Pons (tissue), 1 donor: ENCODE measurements around the gene ABHD17C.

Experiments used
- DNase-seq: peaks from one replicate; pipeline ENCODE4 v3.0.0-alpha.2; 2016; ENCODE audit warnings: low spot score

Gene ABHD17C

GRCh38 chr15:80766275-80766674 lies 71.2 kb downstream of the ABHD17C start:
- no peak for DNase-seq

- DNase-seq: no peak
Observed at GRCh38 chr15:80768158-80768557, 73.0 kb downstream of the ABHD17C start.

- DNase-seq: no peak
Observed at GRCh38 chr15:80769153-80769828, 74.2 kb downstream of the ABHD17C start.

GRCh38 chr15:80769829-80770705 lies 75.0 kb downstream of the ABHD17C start:
- no peak for DNase-seq

- DNase-seq: no peak
Observed at GRCh38 chr15:80773122-80773551, 78.0 kb downstream of the ABHD17C start.

- DNase-seq: no peak
Observed at GRCh38 chr15:80773792-80774352, 78.8 kb downstream of the ABHD17C start.

GRCh38 chr15:80774486-80774885 lies 79.4 kb downstream of the ABHD17C start:
- DNase-seq: no peak

- no peak for DNase-seq
Observed at GRCh38 chr15:80775338-80775737, 80.2 kb downstream of the ABHD17C start.

GRCh38 chr15:80776420-80777045 lies 81.4 kb downstream of the ABHD17C start:
- peak; percentile 80 for DNase-seq

- DNase-seq: no peak
Observed at GRCh38 chr15:80777137-80777536, 82.0 kb downstream of the ABHD17C start.

GRCh38 chr15:80777826-80778620 lies 82.9 kb downstream of the ABHD17C start:
- DNase-seq: no peak

- DNase-seq: no peak
Observed at GRCh38 chr15:80778621-80778963, 83.5 kb downstream of the ABHD17C start.

GRCh38 chr15:80778964-80779657 lies 84.0 kb downstream of the ABHD17C start, which contains the start of gene CEMIP:
TSS of gene CEMIP (plus strand) at chr15:80779370. CDS start at chr15:80873880, 94,510 bp downstream.
- DNase-seq: peak; percentile 47

GRCh38 chr15:80779658-80780415 lies 84.7 kb downstream of the ABHD17C start:
- DNase-seq: no peak

- DNase-seq: no peak
Observed at GRCh38 chr15:80780416-80781221, 85.5 kb downstream of the ABHD17C start.

GRCh38 chr15:80783260-80783659 lies 88.2 kb downstream of the ABHD17C start:
- no peak for DNase-seq

GRCh38 chr15:80785335-80785734 lies 90.2 kb downstream of the ABHD17C start:
- DNase-seq: no peak

GRCh38 chr15:80785811-80786354 lies 90.8 kb downstream of the ABHD17C start:
- DNase-seq: no peak

- no peak for DNase-seq
Observed at GRCh38 chr15:80787316-80787715, 92.2 kb downstream of the ABHD17C start.
